ENCODE measurements around the gene VWA2. TPM values are rescaled to one million over a fixed set of nuclear protein-coding genes. Genes with fewer than 3 reads are reported as not detected.

VWA2 gene
- polyA plus RNA-seq, result not detected in 2 replicates
- polyA minus RNA-seq, result not detected in 2 replicates

GRCh38 chr10:114239117-114239993 lies at the start of gene VWA2:
Gene VWA2 (plus strand): TSS chr10:114239254. CDS start chr10:114248714, 9,460 bp downstream.
- Histone ChIP-seq H3K4me3 (ENCODE audit: low read length) (peak within 1 kb of the TSS; percentile 68), H3K4me2 (ENCODE audit: low read length) (peak within 1 kb of the TSS; percentile 46), H3F3A (ENCODE audit: insufficient read depth, low read length, poor library complexity, severe bottlenecking) (no peaks in the 10 kb centered on the region), H4K20me1 (ENCODE audit: insufficient read depth) (no peaks in the 10 kb centered on the region), H3K27me3 (ENCODE audit: insufficient read depth, low read depth, low read length) (peaks cover 51% of the 10 kb centered on the region), H3K9me2 (ENCODE audit: insufficient read depth, low read length) (no peaks in the 10 kb centered on the region), H3K27ac (ENCODE audit: low read length) (no peak within 1 kb of the TSS), H3K36me3 (ENCODE audit: insufficient read depth, low read length) (no peaks in the 10 kb centered on the region), H3K9me3 (ENCODE audit: low read length) (no peaks in the 10 kb centered on the region), H2AFZ (ENCODE audit: low read depth, low read length) (no peak within 1 kb of the TSS), H3K9ac (ENCODE audit: low read length) (no peak within 1 kb of the TSS), H3K79me2 (replicated peaks; ENCODE audit: insufficient read depth, low read length) (no peaks in the 10 kb centered on the region)
- TF ChIP-seq REST (IDR thresholded peaks at IDR 0.05; ENCODE audit: borderline replicate concordance) (no peak), CTCF (IDR thresholded peaks at IDR 0.05; ENCODE audit: poor library complexity, severe bottlenecking) (peak; percentile 30), MXI1 (conservative IDR thresholded peaks at IDR 0.05; ENCODE audit: poor library complexity, severe bottlenecking) (no peak), TAF1 (IDR thresholded peaks at IDR 0.05; ENCODE audit: low read depth) (no peak), EZH2 (IDR thresholded peaks at IDR 0.05; ENCODE audit: borderline replicate concordance, insufficient read depth, low read length, poor library complexity, severe bottlenecking) (peak; percentile 4), POLR2AphosphoS5 (IDR thresholded peaks at IDR 0.05) (no peak), EP300 (conservative IDR thresholded peaks at IDR 0.05; ENCODE audit: poor library complexity, severe bottlenecking) (no peak), RAD21 (conservative IDR thresholded peaks at IDR 0.05) (peak; percentile 16), SMC3 (conservative IDR thresholded peaks at IDR 0.05; ENCODE audit: poor library complexity) (no peak)

- Histone ChIP-seq H3F3A (ENCODE audit: insufficient read depth, low read length, poor library complexity, severe bottlenecking) (no peaks in the 10 kb centered on the region), H3K9ac (ENCODE audit: low read length) (no peak overlapping the region), H3K9me3 (ENCODE audit: low read length) (no peaks in the 10 kb centered on the region), H2AFZ (ENCODE audit: low read depth, low read length) (no peak overlapping the region), H3K27ac (ENCODE audit: low read length) (no peak overlapping the region), H3K79me2 (replicated peaks; ENCODE audit: insufficient read depth, low read length) (no peaks in the 10 kb centered on the region), H3K27me3 (ENCODE audit: insufficient read depth, low read depth, low read length) (no peaks in the 10 kb centered on the region), H3K9me2 (ENCODE audit: insufficient read depth, low read length) (no peaks in the 10 kb centered on the region), H3K4me2 (ENCODE audit: low read length) (no peak overlapping the region), H3K4me3 (ENCODE audit: low read length) (no peak overlapping the region), H4K20me1 (ENCODE audit: insufficient read depth) (no peaks in the 10 kb centered on the region), H3K36me3 (ENCODE audit: insufficient read depth, low read length) (no peaks in the 10 kb centered on the region)
- TF ChIP-seq MXI1 (conservative IDR thresholded peaks at IDR 0.05; ENCODE audit: poor library complexity, severe bottlenecking), result no peak
- TF ChIP-seq EP300 (conservative IDR thresholded peaks at IDR 0.05; ENCODE audit: poor library complexity, severe bottlenecking), result no peak
Measured at GRCh38 chr10:114189700-114190099, 49.4 kb upstream of the VWA2 start.

All from neural cell (in vitro differentiated cells).